Stimulated activated CD4-positive, alpha-beta T cell treated with anti-CD3 and anti-CD28 coated beads, TNF-alpha, amount 100 ng/mL, for 1 hour (primary cell): ENCODE measurements around the gene TMEM44.
"Not testable (repeated sequence)": the region's sequence is repeated elsewhere in the genome, so short reads cannot be mapped to it uniquely, and the experiment has no call there.

Experiments
- DNase-seq, 3 donors: peaks; one replicate each; pipeline ENCODE4 v3.0.0-alpha.2; 2020; ENCODE audit warnings: low read depth in 3 of 3, low spot score in 1 of 3

TMEM44 gene

DNA sequence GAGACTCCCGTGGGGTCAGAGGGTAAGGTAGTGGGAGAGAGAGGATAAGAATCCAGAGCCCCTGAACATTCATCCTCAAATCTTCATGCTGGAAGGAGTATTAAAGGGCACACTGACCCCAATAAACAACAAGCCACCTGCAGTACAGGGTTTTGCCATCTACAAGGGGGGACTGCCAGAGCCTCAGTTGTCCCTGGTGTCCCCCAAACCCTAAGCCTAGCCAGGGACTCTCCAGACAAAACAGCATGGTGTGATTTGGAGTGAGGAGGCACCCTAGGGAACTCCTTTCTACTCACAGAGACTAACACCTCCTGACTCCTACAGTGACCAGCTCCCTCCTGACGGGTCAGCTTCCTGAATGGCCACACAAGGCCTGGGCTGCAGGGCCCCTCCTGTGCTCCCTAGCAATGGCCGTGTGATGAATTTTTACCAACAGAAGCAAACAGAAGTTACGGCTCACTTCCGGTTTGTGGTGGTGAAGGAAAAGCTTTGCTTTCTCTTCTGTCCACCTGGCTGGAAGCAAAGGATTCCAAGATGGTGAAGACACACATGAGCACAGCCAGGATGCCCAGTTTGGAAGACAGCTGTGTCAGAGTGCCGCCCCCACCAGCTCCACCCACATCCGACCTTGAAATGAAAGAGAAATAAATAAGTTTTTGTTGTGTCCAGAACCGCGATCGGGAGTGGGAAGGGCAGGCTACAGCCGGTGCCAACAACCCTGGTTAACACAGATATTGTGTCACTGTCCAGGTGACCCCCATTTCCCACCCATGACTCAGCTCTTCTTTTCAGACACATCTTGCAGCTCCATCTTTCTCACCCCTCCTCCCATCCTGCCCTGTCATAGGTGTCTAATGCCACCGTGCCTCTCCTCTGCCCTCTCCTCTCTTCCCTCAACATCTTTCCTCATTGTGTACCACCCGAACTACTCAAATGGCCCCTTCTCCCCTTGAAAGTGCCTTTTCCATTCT lies 76.8 kb downstream of the TMEM44 start:
- no peak for DNase-seq

GRCh38 chr3:194555175-194556062 lies 77.8 kb downstream of the TMEM44 start:
- no peak for DNase-seq

DNA sequence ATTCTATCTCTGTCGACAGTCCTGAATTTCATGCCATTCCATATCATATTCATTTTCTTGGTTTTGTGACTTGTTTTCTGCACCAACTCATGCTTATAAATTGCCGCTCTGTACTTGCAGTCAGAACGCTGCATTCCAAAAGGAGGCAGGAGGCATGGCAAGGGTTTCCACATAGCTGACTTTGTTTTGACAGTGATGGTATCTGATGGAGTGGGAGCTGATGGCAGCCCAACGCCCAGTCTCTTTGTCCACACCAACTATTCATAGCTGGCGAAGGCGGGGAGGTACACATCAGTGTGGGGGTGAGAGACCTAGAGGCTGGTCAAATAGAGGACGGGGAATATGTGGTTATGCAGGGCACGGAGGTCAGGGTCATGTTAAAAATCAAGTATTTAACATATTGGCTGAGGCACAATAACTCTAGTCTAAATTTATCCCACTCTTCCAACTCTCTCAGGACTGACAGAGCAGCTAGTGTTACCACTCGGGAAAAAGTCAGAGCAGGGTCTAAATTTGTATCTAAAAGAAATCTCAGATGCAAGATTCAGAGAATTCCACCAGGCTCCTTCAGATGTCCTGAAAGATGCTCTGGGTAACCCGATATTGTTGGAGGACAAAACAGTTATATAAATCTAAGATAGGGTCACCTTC lies 78.6 kb downstream of the TMEM44 start:
- DNase-seq, result no peak

DNA sequence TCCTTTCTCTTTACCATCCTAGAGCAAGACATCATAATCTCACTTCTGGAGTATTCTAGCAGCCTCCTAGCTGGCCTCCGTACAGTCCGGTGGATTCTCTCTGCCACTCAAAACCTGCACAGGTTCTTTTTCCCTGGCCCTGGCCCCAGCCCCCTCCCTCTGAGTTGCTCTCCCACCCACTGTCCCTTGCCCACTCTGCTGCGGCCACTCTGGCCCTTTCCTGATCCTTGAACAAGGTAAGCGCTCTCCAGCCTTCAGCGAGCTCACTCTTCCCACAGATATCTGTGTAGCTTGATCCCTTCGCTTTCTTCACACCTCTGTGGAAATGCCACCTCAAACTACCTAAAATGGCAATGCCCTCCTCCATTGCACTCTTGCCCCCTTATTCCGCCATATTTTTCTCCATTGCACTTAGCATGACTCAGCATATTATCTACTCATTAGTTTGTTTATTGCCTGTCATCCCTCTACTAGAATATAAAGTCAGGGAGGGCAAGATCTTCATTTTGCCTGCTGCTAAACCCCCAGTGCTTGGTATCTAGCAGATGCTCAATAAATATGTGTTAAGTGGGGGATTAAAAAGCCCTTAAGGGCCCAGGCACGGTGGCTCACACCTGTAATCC lies 80.8 kb downstream of the TMEM44 start:
- DNase-seq, result no peak

DNA sequence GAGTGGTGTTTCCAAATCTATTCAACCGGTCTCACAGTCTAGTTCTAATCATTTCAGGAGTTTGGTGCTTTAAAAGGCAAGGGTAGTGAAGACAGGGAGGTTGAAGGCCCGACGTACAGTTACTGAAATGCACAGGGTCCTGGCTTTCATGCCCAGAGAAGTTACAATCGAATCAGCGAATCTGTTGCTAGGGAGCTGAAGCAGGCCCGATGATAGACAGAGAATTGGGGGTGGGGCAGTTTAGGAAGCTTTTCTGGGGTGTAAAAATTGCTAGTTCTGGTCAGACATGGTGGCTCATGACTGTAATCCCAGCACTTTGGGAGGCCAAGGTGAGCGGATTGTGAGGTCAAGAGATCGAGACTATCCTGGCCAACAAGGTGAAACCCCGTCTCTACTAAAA lies 83.4 kb downstream of the TMEM44 start:
- no peak for DNase-seq

- DNase-seq, result no peak
Observed at GRCh38 chr3:194548346-194549321, 84.6 kb downstream of the TMEM44 start.

- no peak for DNase-seq
Observed at GRCh38 chr3:194547042-194547441, 86.2 kb downstream of the TMEM44 start.

DNA sequence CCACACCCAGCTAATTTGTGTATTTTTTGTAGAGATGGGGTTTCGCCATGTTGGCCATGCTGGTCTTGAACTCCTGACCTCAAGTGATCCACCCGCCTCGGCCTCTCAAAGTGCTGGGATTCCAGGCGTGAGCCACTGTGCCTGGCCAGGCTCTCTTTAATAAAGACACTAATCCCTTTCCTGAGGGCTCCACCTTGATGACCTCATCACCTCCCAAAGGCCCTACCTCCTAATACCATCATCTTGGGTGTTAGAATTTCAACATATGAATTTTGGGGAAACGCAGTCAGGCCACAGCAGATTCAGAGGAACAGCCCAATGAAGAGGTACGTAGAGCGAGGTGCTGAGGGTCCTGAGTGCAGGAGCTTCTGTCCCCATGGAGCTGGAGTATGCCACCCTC lies 87.7 kb downstream of the TMEM44 start:
- DNase-seq, result not testable (repeated sequence)

DNA sequence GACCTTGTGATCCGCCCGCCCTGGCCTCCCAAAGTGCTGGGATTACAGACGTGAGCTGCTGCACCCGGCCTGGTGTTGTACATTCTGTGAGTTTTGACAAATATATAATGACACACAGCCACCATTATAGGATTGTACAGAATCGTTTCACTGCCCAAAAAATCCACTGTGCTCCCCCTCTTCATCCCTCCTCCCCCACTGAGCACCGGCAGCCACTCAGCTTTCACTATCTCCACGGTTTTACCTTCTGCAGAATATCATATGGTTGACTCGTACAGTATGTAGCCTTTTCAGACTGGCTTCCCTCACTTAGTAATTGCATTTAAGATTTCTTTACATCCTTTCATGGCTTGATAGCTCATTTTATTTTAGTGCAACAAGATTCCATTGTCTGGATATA lies 89.7 kb downstream of the TMEM44 start:
- DNase-seq, result no peak

GRCh38 chr3:194541483-194541882 lies 91.7 kb downstream of the TMEM44 start:
- DNase-seq, result no peak

DNA sequence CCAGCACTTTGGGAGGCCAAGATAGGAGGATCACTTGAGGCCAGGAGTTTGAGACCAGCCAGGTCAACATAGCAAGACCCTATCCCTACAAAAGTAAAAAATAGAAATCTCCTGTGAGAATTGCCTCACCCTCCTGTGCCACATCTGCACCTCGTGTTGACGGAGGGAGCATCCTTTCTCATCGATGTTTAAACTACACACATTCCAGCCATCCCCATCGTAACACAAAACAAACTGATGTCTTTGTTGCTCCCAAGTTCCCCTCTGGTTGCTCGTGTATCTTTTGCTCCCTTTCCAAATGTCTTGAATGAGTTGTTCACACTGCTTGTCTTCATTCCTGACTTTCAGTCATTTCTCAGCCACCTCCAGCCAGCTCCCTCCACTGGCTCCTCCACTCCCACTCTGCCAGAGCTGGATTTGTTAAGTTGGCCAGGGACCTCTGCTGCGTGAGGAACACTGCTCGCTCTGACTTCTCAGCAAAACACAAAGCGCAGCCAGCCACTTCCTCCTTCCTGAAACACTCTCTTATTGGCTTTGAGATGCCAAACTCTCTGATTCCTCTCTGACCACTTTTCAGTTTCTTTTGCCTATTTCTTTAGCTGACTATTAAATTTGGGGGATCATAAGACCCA lies 92.8 kb downstream of the TMEM44 start:
- DNase-seq, result no peak

- no peak for DNase-seq
Observed at GRCh38 chr3:194539498-194539897, 93.7 kb downstream of the TMEM44 start.

DNA sequence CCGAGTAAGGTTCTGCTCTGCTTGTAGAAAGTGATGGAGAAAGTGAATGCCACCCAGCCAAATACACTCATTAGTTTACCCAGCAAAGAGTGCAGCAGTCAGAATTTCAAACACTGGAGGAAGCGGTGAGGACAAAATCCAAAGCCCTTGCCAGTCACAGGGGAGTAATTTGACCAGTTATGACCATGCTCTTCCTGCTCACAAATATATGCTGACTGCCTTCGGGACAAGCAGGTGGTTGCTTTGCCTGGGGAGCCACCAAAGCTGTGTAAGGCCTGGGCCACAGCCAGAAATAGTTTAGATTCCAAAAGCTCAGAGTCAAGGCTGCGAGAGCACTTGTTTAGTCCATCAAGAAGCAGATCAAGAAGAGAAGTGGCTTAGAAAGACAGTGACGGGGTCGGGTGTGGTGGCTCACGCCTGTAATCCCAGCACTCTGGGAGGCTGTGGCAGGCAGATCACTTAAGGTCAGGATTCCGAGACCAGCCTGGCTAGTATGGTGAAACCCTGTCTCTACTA lies 95.4 kb downstream of the TMEM44 start:
- no peak for DNase-seq
